ENCODE measurements around the gene GDAP1L1.
"Not testable (repeated sequence)": the region's sequence is repeated elsewhere in the genome, so short reads cannot be mapped to it uniquely, and the experiment has no call there.

The GDAP1L1 gene

DNA sequence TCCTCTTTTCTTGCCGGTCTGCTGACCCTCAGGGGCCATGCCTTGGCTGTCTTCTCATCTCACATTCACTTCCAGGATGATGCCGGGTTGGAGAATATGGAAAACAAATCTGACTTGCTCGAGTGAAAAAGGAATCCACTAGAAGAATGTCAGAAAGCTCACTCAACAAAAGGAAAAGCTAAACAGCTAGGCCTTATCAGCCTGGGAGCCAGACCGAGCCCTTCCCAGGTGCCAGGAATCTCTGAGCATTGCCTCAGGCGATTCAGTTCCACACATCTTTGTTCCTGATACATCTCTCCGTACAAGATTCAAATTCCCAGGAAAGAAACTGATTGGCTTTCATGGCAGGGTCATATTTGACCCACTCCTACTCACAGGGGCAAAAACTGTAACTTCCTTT lies 27.3 kb upstream of the GDAP1L1 start:
- no peak for DNase-seq (ENCODE audit: low spot score)

DNA sequence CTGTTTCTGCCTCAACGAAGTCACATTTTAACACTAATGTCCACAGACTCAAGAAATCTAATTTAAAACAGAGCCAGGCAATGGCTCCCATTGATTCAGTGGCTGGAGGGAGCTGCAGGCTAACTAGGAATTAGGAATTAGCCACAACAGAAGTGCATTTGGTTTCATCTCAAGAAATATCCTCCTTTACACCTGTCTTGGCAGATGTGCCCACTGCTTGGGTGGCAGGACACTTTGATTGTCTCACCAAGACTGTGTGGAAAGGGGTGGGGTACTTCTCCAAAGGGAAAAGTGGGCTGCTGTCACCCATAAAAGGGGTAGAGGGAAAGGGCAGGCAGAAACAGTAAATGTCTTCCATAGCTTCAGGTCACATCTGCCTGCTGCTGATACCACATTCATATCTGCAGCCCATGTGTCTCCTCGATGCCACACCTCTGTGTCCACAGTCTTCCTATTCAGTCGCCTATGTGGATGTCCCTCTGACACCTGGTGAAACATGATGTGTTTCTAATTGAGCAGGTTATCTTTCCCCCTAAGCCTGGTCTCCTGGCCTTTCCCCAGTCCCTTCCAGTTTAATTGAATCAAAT lies 25.6 kb upstream of the GDAP1L1 start:
- no peak for DNase-seq (ENCODE audit: low spot score)

DNA sequence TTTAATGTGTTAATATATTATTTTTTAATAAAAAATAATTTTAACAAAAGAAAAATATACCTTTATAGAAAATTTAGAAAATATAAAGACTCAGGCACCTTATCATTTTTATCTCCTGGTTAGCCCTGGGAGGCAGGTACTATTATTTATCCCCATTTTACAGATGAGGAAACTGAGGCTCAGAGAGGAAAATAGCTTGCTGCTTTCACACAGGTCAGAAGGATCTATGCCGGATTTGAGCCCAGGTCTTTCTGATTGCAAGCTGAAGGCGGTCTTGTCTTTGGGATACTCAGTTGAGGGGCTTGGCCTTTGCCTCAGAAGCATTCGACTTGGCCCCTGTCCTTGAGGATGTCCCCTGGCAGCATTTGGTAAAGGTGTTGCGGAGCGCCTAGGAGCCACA lies 25.1 kb upstream of the GDAP1L1 start:
- no peak for DNase-seq (ENCODE audit: low spot score)

DNA sequence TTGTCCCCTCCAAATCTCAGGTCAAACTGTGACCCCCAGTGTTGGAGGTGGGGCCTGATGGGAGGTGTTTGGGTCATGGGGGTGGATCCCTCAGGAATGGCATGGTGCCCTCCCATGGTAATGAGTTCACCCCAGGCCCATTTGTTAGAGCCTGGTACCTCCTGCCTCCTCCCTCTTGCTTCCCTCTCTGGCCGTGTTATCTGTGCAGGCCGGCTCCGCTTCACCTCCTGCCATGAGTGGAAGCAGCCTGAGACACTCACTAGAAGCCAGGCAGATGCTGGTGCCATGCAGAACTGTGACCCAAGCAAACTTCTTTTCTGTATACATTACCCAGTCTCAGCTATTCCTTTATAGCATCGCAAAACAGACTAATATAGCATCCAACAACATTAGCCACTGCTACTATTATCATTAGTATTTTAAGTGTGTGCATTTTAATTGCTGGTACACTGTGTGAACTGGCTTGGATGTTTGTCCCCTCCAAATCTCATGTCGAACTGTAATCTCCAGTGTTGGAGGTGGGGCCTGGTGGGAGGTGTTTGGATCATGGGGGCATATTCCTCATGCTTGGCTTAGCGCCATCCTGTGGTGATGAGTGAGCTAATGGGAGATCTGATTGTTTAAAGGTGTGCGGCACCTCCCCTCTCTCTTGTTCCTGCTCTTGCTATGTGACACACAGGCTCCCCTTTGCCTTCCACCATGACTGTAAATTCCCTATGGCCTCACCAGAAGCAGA lies 24.3 kb upstream of the GDAP1L1 start:
- no peak for DNase-seq (ENCODE audit: low spot score)

DNA sequence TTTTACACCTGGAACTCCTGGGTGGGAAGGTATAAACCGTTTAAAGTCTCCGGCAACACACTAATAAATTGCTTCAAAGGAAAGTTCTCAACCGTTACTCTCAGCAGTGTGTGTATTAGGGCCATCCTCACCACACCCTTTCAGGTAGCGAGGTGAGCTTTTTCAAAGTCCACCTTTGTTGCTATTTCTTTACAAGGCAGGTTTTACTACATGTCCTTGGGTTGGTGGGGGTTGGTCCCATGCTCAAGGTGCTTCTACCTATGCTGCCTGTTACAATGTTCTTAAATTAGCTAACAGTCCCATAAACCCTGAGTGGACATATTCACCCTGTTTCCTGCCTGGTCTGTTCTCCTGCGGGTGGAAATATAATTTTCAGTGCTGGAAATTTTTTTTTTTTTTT lies 23.4 kb upstream of the GDAP1L1 start:
- no peak for DNase-seq (ENCODE audit: low spot score)

DNA sequence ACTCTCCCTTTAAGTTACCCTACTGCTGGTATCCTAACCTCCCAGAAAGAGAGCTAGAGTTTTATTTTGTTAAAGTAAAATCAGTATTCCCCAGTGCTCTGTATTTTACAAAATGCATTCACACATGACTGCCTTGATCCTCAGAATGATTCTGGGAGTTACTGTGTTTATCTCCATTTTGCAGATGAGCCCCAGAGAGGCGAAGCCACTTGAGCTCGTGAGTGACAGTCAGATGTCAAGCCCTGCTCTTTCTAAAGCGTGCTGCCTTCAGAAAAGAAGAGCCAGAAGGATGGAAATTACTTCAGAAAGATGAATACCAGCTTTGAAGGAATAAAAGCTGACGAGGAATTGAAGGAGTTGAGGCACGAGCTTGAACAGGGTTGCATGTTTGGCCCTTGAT lies 22.5 kb upstream of the GDAP1L1 start:
- DNase-seq (ENCODE audit: low spot score), result no peak

DNA sequence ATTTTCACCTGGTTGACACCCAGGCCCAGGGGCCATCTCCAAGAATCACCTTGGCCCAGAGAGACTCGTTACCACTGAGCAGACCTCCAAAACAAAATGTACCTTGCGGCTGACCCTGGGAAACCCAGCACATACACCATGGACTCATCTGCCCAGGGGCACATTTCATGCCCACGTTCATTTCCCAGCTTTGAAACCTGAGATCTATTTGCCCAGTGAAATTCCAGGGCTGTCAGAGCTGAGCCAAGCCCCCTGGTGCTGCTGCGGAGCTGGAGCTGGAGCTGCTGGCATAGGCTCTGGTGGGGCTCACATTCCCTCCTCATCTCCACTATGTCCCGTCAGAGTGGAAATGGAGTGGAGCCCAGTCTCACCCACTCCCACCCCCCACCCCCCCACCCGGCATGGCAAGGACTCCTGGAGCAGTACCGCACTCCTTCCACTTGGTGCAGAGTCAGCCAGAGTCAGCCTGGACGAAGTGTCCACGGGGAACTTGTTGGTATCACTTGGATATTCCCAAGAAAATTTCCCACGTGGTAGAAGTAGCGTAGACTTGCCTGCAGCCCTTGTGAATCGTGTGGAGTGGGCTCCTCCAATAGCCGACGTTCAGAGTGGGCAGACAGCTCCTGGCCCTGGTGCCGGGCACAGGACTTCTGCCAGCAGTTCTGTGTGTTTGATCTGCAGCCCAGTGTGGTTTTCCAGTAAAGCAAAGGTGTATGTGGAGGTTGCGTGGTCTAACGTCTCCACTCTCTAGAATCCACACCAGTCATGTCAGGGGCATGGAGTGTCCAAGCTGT lies 18.4 kb upstream of the GDAP1L1 start:
- DNase-seq (ENCODE audit: low spot score), result no peak

DNA sequence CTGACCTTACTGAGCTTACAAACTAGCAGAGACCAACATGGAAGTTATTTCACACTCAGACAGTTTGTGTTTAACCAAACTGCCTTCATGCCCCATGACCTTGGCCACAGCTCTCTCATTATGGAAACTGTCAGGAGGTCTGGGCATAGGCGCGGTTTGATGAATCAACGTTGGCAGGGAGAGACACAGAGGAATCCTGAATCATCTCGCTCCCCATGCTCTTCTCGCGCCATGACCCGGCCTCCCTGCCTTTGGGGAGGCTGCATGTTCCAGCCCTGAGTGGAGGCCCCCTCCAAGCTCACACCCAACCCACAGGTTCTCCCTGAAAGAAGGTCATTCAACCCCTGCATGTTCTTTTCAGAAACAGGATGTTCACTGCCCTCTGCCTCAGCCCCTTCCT lies 15.9 kb upstream of the GDAP1L1 start:
- no peak for DNase-seq (ENCODE audit: low spot score)

DNA sequence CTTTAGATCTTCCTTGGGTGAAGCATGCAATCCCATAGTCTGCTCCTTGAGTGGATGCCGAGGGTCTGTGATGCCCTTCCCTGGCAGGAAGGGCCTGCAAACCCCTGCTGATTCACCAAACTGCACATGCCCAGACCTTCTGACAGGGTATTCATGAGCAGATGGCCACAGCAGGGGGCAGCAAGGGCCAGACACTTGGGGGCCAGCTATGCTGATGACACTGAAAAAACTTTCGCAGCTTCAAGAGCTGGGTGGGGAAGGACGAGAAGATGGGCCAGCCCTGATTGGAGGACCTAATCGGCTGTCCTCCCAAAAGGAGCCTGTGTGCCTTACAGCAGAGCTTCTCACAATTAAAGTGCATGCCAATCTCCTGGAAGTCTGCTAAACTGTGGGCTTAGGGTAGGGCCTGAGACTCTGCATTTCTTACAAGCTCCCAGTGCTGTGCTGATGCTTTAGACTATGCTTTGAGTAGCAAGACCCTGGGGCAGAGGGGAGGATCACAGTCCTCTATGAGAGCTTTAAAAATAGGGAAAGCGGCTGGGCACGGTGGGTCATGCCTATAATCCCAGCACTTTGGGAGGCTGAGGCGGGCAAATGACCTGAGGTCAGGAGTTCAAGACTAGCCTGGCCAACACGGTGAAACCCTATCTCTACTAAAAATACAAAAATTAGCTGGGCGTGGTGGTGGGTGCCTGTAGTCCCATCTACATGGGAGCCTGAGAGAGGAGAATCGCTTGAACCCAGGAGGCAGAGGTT lies 15.2 kb upstream of the GDAP1L1 start:
- no peak for DNase-seq (ENCODE audit: low spot score)

DNA sequence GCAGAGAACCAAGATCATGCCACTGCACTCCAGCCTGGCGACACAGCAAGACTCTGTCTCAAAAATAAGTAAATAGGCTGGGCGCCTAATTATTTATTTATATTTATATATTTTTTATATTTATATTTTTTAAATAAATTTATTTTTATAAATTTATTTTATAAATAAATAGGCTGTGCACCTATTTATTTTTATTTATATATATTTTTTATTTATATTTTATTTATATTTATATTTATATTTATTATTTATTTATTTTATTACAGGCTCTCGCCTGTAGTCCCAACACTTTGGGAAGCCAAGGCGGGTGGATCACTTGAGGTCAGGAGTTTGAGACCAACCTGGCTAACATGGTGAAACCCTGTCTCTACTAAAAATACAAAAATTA lies 14.6 kb upstream of the GDAP1L1 start:
- not testable (repeated sequence) for DNase-seq (ENCODE audit: low spot score)

DNA sequence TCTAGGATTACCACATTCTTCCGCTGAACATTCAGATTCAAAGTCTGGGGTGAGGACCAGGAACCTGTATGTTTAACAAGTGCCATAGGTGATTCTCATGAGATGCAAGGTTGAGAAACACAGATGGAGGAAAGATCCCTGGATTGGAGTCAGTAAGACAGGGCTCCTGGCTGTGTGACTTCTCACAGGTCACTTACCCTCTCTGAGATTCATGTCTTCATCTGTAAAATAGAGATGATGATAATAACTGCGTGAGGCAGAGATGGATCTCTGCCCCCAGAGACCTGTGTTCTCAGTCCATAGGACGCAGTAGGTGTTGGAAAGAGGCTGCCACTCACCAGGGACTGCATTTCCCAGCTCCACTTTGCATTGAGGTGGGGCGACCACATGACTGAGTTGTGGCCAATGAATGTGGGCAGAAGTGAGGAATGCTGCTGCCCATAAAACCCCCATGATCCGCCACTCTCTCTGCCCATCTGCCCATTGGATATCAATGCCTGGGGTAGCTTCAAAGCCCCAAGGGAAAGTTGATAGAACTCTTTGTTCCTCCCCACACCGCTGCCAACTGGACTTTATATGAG lies 13.6 kb upstream of the GDAP1L1 start:
- DNase-seq (ENCODE audit: low spot score), result no peak

DNA sequence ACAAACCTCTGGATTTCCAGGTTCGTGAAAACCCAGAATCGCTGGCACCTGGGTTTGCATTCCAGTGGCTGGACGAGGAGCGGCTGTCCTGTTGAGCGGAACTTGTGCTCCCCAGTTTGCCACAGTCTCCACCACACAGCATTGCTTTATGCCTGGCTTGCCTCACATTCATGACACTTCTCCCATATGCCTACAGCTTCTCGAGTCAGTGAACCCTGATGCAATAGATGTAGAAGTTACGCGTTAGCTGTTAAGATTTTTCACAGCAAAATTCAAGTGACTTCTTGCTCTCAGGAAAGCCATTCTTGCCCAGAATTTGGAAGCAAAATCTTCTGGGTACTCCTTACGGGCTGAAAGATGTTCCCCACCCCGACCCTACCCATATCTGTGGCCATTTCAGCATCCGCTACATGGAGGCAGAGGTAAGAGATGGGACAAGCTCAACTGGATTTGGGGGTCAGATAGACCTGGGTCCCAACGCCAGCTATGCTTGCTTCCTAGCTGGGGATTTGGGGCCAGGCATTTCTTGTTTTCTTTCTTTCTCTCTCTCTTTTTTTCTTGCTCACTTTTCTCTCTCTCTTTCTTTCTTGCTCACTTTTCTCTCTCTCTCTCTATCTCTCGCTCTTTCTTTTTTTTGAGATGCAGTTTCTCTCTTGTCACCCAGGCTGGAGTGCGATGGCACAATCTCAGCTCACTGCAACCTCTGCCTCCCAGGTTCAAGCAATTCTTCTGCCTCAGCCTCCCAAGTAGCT lies 12.4 kb upstream of the GDAP1L1 start:
- no peak for DNase-seq (ENCODE audit: low spot score)

DNA sequence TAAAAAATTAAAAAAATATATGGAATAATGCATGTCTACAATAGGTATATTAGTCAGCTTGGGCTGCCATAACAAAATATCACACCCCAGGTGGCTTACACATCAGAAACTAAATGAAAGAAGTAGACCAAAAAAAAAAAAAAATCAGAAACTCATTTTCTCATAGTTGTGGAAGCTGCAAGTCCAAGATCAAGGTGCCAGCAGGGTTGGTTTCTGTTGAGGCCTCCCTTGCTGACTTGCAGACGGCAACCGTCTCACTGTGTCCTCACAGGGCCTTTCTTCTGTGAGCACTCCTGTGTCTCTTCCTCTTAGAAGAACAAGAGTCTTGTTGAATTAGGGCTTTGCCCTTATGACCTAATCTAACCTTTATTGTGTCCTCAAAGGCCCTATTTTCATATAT lies 11.4 kb upstream of the GDAP1L1 start:
- no peak for DNase-seq (ENCODE audit: low spot score)

DNA sequence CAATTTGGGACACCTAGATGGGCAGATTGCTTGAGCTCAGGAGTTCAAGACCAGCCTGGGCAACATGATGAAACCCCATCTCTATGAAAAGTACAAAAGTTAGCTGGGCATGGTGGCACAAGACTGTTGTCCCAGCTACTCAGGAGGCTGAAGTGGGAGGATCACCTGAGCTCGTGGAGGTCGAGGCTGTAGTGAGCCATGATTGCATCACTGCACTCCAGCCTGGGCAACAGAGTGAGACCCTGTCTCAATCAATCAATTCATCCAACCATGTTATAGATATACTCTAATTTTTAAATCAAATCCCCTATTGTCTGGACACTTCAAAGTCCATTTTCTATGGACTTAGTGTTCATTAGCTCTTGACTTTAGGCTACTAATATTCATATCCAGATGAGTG lies 10.3 kb upstream of the GDAP1L1 start:
- DNase-seq (ENCODE audit: low spot score), result not testable (repeated sequence)

DNA sequence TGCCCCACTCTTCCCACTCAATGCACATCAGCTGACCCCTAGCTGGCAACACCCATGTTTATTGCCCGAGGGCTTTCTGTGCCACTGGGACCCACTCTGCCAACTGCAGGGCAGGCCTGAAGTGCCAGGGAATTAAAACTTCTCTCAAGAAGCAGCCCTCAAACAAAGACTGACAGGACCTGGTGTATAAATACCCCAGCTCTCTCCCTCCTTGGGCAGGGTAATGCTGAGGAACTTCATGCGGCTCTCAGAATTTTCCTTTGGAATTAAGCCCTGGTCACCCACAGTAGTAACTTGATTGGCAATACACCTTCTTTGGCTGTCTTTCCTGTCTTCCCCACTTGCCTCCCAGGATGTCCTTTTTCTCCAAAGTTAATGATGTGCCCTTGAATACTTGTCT lies 5.3 kb upstream of the GDAP1L1 start:
- DNase-seq (ENCODE audit: low spot score), result no peak

DNA sequence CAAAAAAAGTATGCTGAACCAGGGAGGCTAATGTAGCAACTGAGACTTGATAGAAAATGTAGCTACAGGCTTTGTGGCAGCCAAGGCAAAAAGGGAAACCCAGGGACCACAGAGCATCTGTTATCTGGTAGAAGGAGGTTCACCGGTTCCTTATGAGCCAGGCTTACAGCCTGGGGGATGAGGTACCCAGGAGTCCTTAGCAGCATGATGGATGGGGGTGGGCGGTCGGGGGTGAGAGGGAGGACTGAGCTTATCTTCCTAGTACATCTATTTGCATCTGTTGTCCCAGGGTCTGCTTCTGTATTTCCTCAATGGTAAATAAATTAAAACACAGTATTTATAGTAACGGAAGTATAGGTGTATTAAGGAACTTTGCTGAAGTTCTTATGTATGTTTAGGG lies 1.1 kb upstream of the GDAP1L1 start:
- DNase-seq (ENCODE audit: low spot score), result no peak

DNA sequence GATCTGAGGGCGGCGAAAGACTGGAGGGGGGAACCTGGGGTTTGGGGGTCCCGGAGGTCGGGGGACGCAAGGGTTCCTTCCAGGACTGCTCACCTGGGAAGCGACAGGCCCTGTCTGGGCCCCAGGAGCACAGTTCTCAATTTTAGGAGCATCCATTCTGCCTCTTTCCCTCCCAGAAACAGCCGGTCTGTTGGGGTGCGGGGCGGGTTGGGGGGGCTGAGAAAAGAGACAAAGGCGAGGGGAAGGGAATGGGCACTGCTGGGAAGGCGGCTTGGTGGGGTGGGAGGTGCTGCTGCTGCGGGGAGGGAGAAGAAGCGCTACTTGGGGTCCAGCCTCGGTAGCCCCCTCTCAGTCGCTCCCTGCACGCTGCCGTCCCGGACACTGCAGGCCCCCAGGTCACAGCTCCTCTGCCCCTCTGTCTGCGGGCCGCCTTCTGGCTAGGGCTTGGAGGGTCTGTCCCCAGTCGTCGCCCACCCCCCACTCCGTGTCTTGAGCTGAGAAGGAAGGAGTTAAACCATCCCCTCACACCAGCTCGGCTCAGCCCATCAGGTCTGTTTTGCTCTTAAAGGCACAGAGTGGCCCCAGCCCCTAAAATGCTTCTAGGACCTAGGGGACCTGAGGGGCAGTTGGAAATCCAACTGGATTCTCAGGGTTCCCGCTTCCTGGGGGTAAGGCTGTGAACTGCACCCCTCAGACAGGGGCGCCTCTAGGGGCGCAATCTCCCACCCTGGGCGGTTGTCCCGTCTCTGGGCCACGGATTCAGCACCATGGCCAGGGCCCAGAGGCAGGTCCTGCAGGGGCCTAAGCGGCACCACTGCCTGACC lies 690 bp downstream of the GDAP1L1 start:
- DNase-seq (ENCODE audit: low spot score), result peak; percentile 33

DNA sequence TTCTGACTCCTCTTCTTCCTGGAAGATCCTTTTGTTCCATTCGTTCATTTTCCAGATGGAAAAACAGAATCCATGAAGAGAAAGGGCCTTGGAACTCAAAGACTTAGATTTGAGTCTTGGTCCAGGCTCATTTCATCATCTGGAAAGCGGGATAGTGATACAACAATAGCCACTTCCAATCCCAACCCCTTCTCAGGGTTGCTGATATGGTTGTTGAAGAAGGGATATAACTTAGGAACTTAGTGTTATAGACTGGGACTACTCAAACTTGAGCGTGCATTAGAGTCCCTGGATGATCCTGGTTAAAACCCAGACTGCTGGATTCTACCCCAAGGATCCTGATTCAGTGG lies 1.3 kb downstream of the GDAP1L1 start:
- no peak for DNase-seq (ENCODE audit: low spot score)

DNA sequence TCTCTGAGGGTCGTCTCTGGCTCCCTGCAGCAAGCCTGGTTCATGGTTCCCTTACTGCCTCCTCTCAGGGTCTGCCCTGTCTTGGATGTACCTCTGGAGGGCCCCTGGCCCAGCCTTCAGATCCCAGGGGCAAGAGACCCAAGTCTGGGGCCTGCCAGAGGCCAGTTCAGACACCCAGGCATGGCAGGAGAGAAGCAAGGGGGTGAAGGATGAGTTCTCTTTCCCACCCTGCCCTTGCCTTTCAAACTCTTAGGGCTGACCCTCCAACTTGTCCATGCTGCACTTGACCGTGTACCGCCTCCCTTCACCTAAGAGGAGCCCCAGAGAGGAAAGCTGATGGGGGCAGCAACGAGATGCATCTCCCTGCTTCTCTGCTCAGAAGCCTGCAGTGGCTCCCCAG lies 4.2 kb downstream of the GDAP1L1 start:
- no peak for DNase-seq (ENCODE audit: low spot score)

DNA sequence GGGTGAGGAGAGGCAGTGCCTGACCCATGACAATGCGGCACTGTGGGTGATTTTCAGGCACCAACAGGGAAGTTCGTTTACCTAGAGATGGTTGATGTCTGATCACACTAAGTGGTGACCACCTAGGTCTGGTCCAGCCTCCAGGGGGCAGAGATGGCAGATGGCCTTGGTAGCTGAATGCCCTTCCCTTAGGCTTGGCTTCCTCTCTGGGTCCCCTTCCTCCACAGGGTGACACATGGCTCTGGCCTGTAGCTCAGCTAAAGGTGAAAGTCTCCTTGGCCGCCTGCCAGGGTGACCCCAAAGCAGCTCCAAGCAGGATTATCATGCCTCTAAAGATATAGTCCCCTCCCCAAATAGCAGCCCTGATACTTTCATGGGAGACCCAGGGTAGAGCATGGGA lies 6.4 kb downstream of the GDAP1L1 start:
- no peak for DNase-seq (ENCODE audit: low spot score)

DNA sequence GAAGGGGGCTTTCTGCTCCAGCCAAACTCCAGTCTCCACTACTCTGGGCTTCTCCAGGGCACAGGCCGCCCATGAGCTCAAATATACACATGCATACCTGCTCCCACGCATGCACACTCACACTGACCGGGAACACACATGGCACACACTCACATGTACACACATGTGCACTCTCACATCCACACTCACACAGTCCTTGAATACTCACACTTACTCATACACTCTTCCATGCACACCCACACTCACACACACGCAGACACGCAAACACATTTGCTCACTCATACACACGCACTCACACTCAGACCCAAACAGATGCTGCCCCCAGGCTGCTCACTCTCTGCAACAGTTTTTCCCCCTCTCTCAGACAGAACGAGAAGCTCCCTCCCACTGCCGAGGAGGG lies 7.0 kb downstream of the GDAP1L1 start:
- no peak for DNase-seq (ENCODE audit: low spot score)

Measured in cerebellar cortex (tissue), 1 donor.